T-cell (primary cell): ENCODE data around the gene ITGB4. TPM values are rescaled to one million over a fixed set of nuclear protein-coding genes. Genes with fewer than 3 reads are reported as not detected.
A peak's percentile ranks its signal among the peaks of the same experiment; 100 is the strongest.

Source experiments
- ATAC-seq, 4 experiments: fragments of 200-7000 bp in 3 of 4; fragments of 150-1000 bp in 1 of 4; cut with Tn5 transposase; replicated peaks in 1 of 4; 1 replicate in 3 of 4; 2 replicates in 1 of 4; pipeline ENCODE4 v1.10.0; 2021; ENCODE audit warnings: moderate library complexity in 3 of 4, mild to moderate bottlenecking in 2 of 4, moderate number of reproducible peaks in 1 of 4
- CTCF ChIA-PET, 2 donors: fragments of 300-600 bp; sonication (Branson Sonifier 250); formaldehyde crosslinking; loops; one replicate each; lab custom pipeline; 2022; ENCODE audit warnings: antibody characterized with exemption in 2 of 2; lab: Charles Lee
- POLR2A ChIA-PET, 2 donors: fragments of 300-600 bp; sonication (Branson Sonifier 250); formaldehyde crosslinking; loops; one replicate each; lab custom pipeline; 2022; ENCODE audit warnings: antibody characterized with exemption in 2 of 2; lab: Charles Lee
- DNase-seq, 35 experiments: peaks; one replicate each; pipeline versions ENCODE4 v3.0.0 to v3.0.0-alpha.2; 2013 to 2023
- H3K27ac ChIP-seq: one replicate; pipeline ENCODE4 v1.5.1; 2013; ENCODE audit warnings: low read length
- H3K27me3 ChIP-seq, 2 experiments: replicated peaks in 1 of 2; 1 replicate in 1 of 2; 2 replicates in 1 of 2; pipeline versions ENCODE4 v1.6.1 to v1.7.0; 2013; ENCODE audit warnings: low read length in 1 of 2, mixed read lengths in 1 of 2; ENCODE audit not compliant: control insufficient read depth in 2 of 2, insufficient read depth in 2 of 2; ENCODE audit errors: extremely low read depth in 1 of 2
- H3K36me3 ChIP-seq, 2 donors: 1 replicate in 1 of 2; 2 replicates in 1 of 2; pipeline versions ENCODE4 v1.6.1 to v1.7.0; 2013; ENCODE audit warnings: low read length in 1 of 2; ENCODE audit not compliant: control insufficient read depth in 2 of 2, insufficient read depth in 1 of 2; ENCODE audit errors: extremely low read depth in 1 of 2
- H3K4me1 ChIP-seq, 2 experiments: 1 replicate in 1 of 2; 2 replicates in 1 of 2; pipeline versions ENCODE4 v1.6.1 to v1.7.0; 2013; ENCODE audit warnings: low read length in 2 of 2, mixed read lengths in 1 of 2; ENCODE audit not compliant: insufficient read depth in 2 of 2, control insufficient read depth in 1 of 2; ENCODE audit errors: extremely low read depth in 1 of 2
- H3K4me3 ChIP-seq, 2 donors: 1 replicate in 1 of 2; 2 replicates in 1 of 2; pipeline versions ENCODE4 v1.5.1 to v1.7.0; 2013; ENCODE audit warnings: mild to moderate bottlenecking in 2 of 2, low read length in 1 of 2, moderate library complexity in 1 of 2; ENCODE audit not compliant: control insufficient read depth in 1 of 2; ENCODE audit errors: extremely low read depth in 1 of 2
- H3K9me3 ChIP-seq: 2 replicates; pipeline ENCODE4 v1.7.0; 2013
- H3K27ac Mint-ChIP-seq, 2 donors: one replicate each; pipeline ENCODE4 v1.8.0; 2020 to 2021; ENCODE audit warnings: mild to moderate bottlenecking in 2 of 2, mixed read lengths in 2 of 2
- H3K27me3 Mint-ChIP-seq, 2 donors: one replicate each; pipeline ENCODE4 v1.8.0; 2021 to 2022; ENCODE audit warnings: mixed read lengths in 2 of 2
- H3K36me3 Mint-ChIP-seq: one replicate; pipeline ENCODE4 v1.8.0; 2021; ENCODE audit warnings: mixed read lengths
- H3K4me1 Mint-ChIP-seq, 3 donors: one replicate each; pipeline ENCODE4 v1.8.0; 2020 to 2022; ENCODE audit warnings: mixed read lengths in 3 of 3, mild to moderate bottlenecking in 1 of 3
- H3K4me3 Mint-ChIP-seq, 3 donors: one replicate each; pipeline ENCODE4 v1.8.0; 2020 to 2022; ENCODE audit warnings: mild to moderate bottlenecking in 3 of 3, mixed read lengths in 3 of 3, moderate library complexity in 3 of 3
- H3K9me3 Mint-ChIP-seq, 3 donors: one replicate each; pipeline ENCODE4 v1.8.0; 2020 to 2022; ENCODE audit warnings: mixed read lengths in 3 of 3
- WGBS: methylation state at CpG from one replicate; pipeline ENCODE4 v1.1.5; 2013; ENCODE audit warnings: missing lambda C conversion rate; ENCODE audit not compliant: insufficient coverage; 5-methylcytosine and 5-hydroxymethylcytosine counted together
- total RNA-seq, 35 experiments: library from RNA in 6 of 35; stranded (reverse) in 6 of 35; fragments of 120-200 nt in 1 of 35; gene quantifications; one replicate each; pipeline versions ENCODE4 v1.2.1 to v1.2.4 and lab custom pipeline; 2013 to 2026

The ITGB4 gene
- total RNA-seq, 5 donors from 2014 or later (not counting 1 experiment from before 2014, with no cell fraction given), result 0.68 to 1.6 (median 1.5) TPM

GRCh38 chr17:75795820-75796607 is 74.8 kb downstream of the ITGB4 start:
- POLR2A ChIA-PET, result interaction anchor here (0.6 to 0.7 kb wide), 6 partner anchors 8 to 1344 kb away, joined by 3 to 7 read pairs (median 4); no protein-coding TSS in a partner anchor
- Histone ChIP-seq H3K4me1 (peaks cover 0 to 2% of the 10 kb centered on the region in 2 experiments), H3K36me3 (peaks cover 0 to 41% of the 10 kb centered on the region in 2 donors), H3K27ac (no peak overlapping the region), H3K9me3 (no peaks in the 10 kb centered on the region), H3K27me3 (no peaks in the 10 kb centered on the region), H3K4me3 (no peak overlapping the region)
- no peak overlapping the region for H3K4me3 Mint-ChIP-seq
- CTCF ChIA-PET, result interaction anchor here in 1 of 2 donors (1.2 kb wide), 1 partner anchor 10 kb away, joined by 4 read pairs; no protein-coding TSS in a partner anchor
- no peak overlapping the region for H3K27ac Mint-ChIP-seq
- H3K4me1 Mint-ChIP-seq, result peaks cover 13 to 36% (median 28%) of the 10 kb centered on the region in 3 donors
- DNase-seq (no peak), ATAC-seq (no peak)
- 100% methylated on average over 4 of the region's 8 CpGs for WGBS
- no peaks in the 10 kb centered on the region for H3K9me3 Mint-ChIP-seq
- no peaks in the 10 kb centered on the region for H3K27me3 Mint-ChIP-seq
- H3K36me3 Mint-ChIP-seq, result peaks cover 17% of the 10 kb centered on the region

GRCh38 chr17:75799402-75799801 is 78.1 kb downstream of the ITGB4 start:
- Histone ChIP-seq H3K27ac (no peak overlapping the region), H3K4me1 (peaks cover 0 to 2% of the 10 kb centered on the region in 2 experiments), H3K9me3 (no peaks in the 10 kb centered on the region), H3K4me3 (no peak overlapping the region), H3K36me3 (peaks cover 0 to 28% of the 10 kb centered on the region in 2 donors), H3K27me3 (no peaks in the 10 kb centered on the region)
- CTCF ChIA-PET, result interaction anchor here in 1 of 2 donors (0.6 to 0.9 kb wide), 2 partner anchors 16 to 216 kb away, joined by 4 read pairs; no protein-coding TSS in a partner anchor
- Mint-ChIP-seq H3K27ac (no peak overlapping the region), H3K4me3 (no peak overlapping the region), H3K27me3 (no peaks in the 10 kb centered on the region), H3K4me1 (peaks cover 5 to 21% (median 9%) of the 10 kb centered on the region in 3 donors), H3K9me3 (no peaks in the 10 kb centered on the region), H3K36me3 (peaks cover 16% of the 10 kb centered on the region)
- POLR2A ChIA-PET, result interaction anchor here in 1 of 2 donors (0.9 kb wide), 1 partner anchor 13 kb away, joined by 3 read pairs; no protein-coding TSS in a partner anchor
- 100% methylated on average over 3 of the region's 4 CpGs for WGBS
- ATAC-seq (no peak), DNase-seq (no peak)

GRCh38 chr17:75803883-75804282 is 82.6 kb downstream of the ITGB4 start:
- peaks cover 12% of the 10 kb centered on the region for H3K36me3 Mint-ChIP-seq
- peaks cover 2 to 4% of the 10 kb centered on the region in 2 experiments for H3K4me1 ChIP-seq
- H3K27ac ChIP-seq, result no peak overlapping the region
- peaks cover 5 to 18% (median 6%) of the 10 kb centered on the region in 3 donors for H3K4me1 Mint-ChIP-seq
- H3K27me3 Mint-ChIP-seq, result no peaks in the 10 kb centered on the region
- peak overlapping the region in 1 of 2 donors; percentile 39 for H3K27ac Mint-ChIP-seq
- no peaks in the 10 kb centered on the region for H3K9me3 Mint-ChIP-seq
- ChIA-PET POLR2A (interaction anchor here (0.6 to 1.0 kb wide), 4 partner anchors 8 to 162 kb away, joined by 3 to 4 read pairs (median 3); no protein-coding TSS in a partner anchor), CTCF (interaction anchor here in 1 of 2 donors (0.5 to 0.8 kb wide), 3 partner anchors 50 to 517 kb away, joined by 3 to 5 read pairs (median 3); no protein-coding TSS in a partner anchor)
- peaks cover 0 to 13% of the 10 kb centered on the region in 2 donors for H3K36me3 ChIP-seq
- ATAC-seq (no peak), DNase-seq (no peak)
- no peak overlapping the region for H3K4me3 ChIP-seq
- no CpG with 5 or more reads among the region's 1 CpG for WGBS
- no peaks in the 10 kb centered on the region for H3K27me3 ChIP-seq
- no peak overlapping the region for H3K4me3 Mint-ChIP-seq
- H3K9me3 ChIP-seq, result no peaks in the 10 kb centered on the region

GRCh38 chr17:75806822-75807500 is 85.7 kb downstream of the ITGB4 start:
- DNase-seq, result peak in 1 of 35 experiments; percentile 7

More at GRCh38 chr17:75806822-75807500, 85.7 kb downstream of the ITGB4 start:
- peaks cover 17 to 27% of the 10 kb centered on the region in 2 donors for H3K36me3 ChIP-seq
- no peaks in the 10 kb centered on the region for H3K27me3 Mint-ChIP-seq
- peaks cover 5% of the 10 kb centered on the region for H3K36me3 Mint-ChIP-seq
- no peaks in the 10 kb centered on the region for H3K9me3 ChIP-seq
- H3K4me1 Mint-ChIP-seq, result peaks cover 0 to 13% (median 6%) of the 10 kb centered on the region in 3 donors
- POLR2A ChIA-PET, result no interaction called here
- no peak overlapping the region for H3K27ac Mint-ChIP-seq
- peaks cover 2 to 4% of the 10 kb centered on the region in 2 experiments for H3K4me1 ChIP-seq
- CTCF ChIA-PET, result interaction anchor here in 1 of 2 donors (1.2 kb wide), 1 partner anchor 47 kb away, joined by 4 read pairs; no protein-coding TSS in a partner anchor
- H3K27me3 ChIP-seq, result no peaks in the 10 kb centered on the region
- ATAC-seq, result no peak
- H3K4me3 Mint-ChIP-seq, result no peak overlapping the region
- H3K4me3 ChIP-seq, result no peak overlapping the region
- H3K27ac ChIP-seq, result no peak overlapping the region
- 96% methylated on average over 2 of the region's 4 CpGs for WGBS
- no peaks in the 10 kb centered on the region for H3K9me3 Mint-ChIP-seq

Other genes with a start within 250 kb of the ITGB4 start
- under 1 TPM; 0.28 to 0.88 (median 0.85) TPM for gene CASKIN2, start 205.9 kb upstream of the ITGB4 start, total RNA-seq
- gene TSEN54, start 204.9 kb upstream of the ITGB4 start, total RNA-seq, result 10 to 100 TPM; 54.9 to 94.7 (median 67.6) TPM
- 10 to 100 TPM; 31.2 to 75.7 (median 53.4) TPM for gene LLGL2, start 195.8 kb upstream of the ITGB4 start, total RNA-seq
- 100 to 1,000 TPM; 171 to 382 (median 273) TPM for gene MYO15B, start 133.7 kb upstream of the ITGB4 start, total RNA-seq
- gene SMIM5, start 88.0 kb upstream of the ITGB4 start, total RNA-seq, result 1 to 10 TPM in 2 of 5 donors, under 1 TPM in 3; 0.35 to 2.2 (median 0.82) TPM
- 10 to 100 TPM; 38.0 to 75.0 (median 61.9) TPM for gene RECQL5, start 54.3 kb upstream of the ITGB4 start, total RNA-seq
- 100 to 1,000 TPM; 124 to 191 (median 128) TPM for gene SAP30BP, start 54.1 kb upstream of the ITGB4 start, total RNA-seq
- 10 to 100 TPM in 4 of 5 donors, 1 to 10 TPM in 1; 8.4 to 35.7 (median 26.7) TPM for gene GALK1, start 43.7 kb downstream of the ITGB4 start, total RNA-seq
- gene UNK, start 63.3 kb downstream of the ITGB4 start, total RNA-seq, result 10 to 100 TPM; 37.1 to 50.3 (median 39.2) TPM
- gene UNC13D, start 122.9 kb downstream of the ITGB4 start, total RNA-seq, result 100 to 1,000 TPM; 148 to 191 (median 180) TPM
- 100 to 1,000 TPM in 3 of 5 donors, 10 to 100 TPM in 2; 91.4 to 158 (median 138) TPM for gene WBP2, start 133.9 kb downstream of the ITGB4 start, total RNA-seq
- 10 to 100 TPM in 3 of 5 donors, 1 to 10 TPM in 2; 2.6 to 24.6 (median 18.3) TPM for gene TRIM47, start 157.1 kb downstream of the ITGB4 start, total RNA-seq
- 10 to 100 TPM; 22.1 to 52.2 (median 45.9) TPM for gene TRIM65, start 175.5 kb downstream of the ITGB4 start, total RNA-seq
- 100 to 1,000 TPM; 116 to 170 (median 144) TPM for gene MRPL38, start 183.4 kb downstream of the ITGB4 start, total RNA-seq
- 10 to 100 TPM; 25.7 to 45.3 (median 41.5) TPM for gene FBF1, start 219.6 kb downstream of the ITGB4 start, total RNA-seq